ENCODE measurements around the gene ELF5.

The ELF5 gene

GRCh38 chr11:34513682-34514449, at the start of gene ELF5:
Gene ELF5 (minus strand): TSS chr11:34513794. CDS start chr11:34505749, 8,045 bp downstream.
- no peak for TF ChIP-seq CTCF (IDR thresholded peaks at IDR 0.05; ENCODE audit: low read length, missing control alignments)
- no peak within 1 kb of the TSS for H3K4me3 ChIP-seq (replicated peaks; ENCODE audit: low read depth, low read length)

GRCh38 chr11:34562976-34563375, 49.4 kb upstream of the ELF5 start:
- no peak for DNase-seq (ENCODE audit: low read depth)
- no peak overlapping the region for H3K4me3 ChIP-seq (replicated peaks; ENCODE audit: low read depth, low read length)
- TF ChIP-seq CTCF (IDR thresholded peaks at IDR 0.05; ENCODE audit: low read length, missing control alignments) = no peak

More at GRCh38 chr11:34513682-34514449, at the start of gene ELF5:
- no peak for DNase-seq (ENCODE audit: low read depth)

- TF ChIP-seq CTCF (IDR thresholded peaks at IDR 0.05; ENCODE audit: low read length, missing control alignments) = no peak
- H3K4me3 ChIP-seq (replicated peaks; ENCODE audit: low read depth, low read length) = no peak overlapping the region
- no peak for DNase-seq (ENCODE audit: low read depth)
Observed at GRCh38 chr11:34560511-34560910, 46.9 kb upstream of the ELF5 start.

GRCh38 chr11:34558673-34559072, 45.1 kb upstream of the ELF5 start:
- TF ChIP-seq CTCF (IDR thresholded peaks at IDR 0.05; ENCODE audit: low read length, missing control alignments) = no peak
- DNase-seq (ENCODE audit: low read depth) = no peak
- no peak overlapping the region for H3K4me3 ChIP-seq (replicated peaks; ENCODE audit: low read depth, low read length)

GRCh38 chr11:34558211-34558610, 44.6 kb upstream of the ELF5 start:
- TF ChIP-seq CTCF (IDR thresholded peaks at IDR 0.05; ENCODE audit: low read length, missing control alignments) = no peak
- H3K4me3 ChIP-seq (replicated peaks; ENCODE audit: low read depth, low read length) = no peak overlapping the region
- DNase-seq (ENCODE audit: low read depth) = no peak

GRCh38 chr11:34552270-34552669, 38.7 kb upstream of the ELF5 start:
- TF ChIP-seq CTCF (IDR thresholded peaks at IDR 0.05; ENCODE audit: low read length, missing control alignments) = no peak
- no peak overlapping the region for H3K4me3 ChIP-seq (replicated peaks; ENCODE audit: low read depth, low read length)
- no peak for DNase-seq (ENCODE audit: low read depth)

- H3K4me3 ChIP-seq (replicated peaks; ENCODE audit: low read depth, low read length) = no peak overlapping the region
- no peak for TF ChIP-seq CTCF (IDR thresholded peaks at IDR 0.05; ENCODE audit: low read length, missing control alignments)
- DNase-seq (ENCODE audit: low read depth) = no peak
Observed at GRCh38 chr11:34549271-34549670, 35.7 kb upstream of the ELF5 start.
